ENCODE measurements around the gene FGD2.

The FGD2 gene

GRCh38 chr6:37016995-37017394 is 11.5 kb downstream of the FGD2 start:
- in situ Hi-C loops (cut with MboI; ENCODE audit: low sequenced_read_pairs): loop anchor here (25.0 kb wide), 1 partner anchor 405 kb away; no protein-coding TSS in a partner anchor

- in situ Hi-C loops (cut with MboI; ENCODE audit: low sequenced_read_pairs): loop anchor here (25.0 kb wide), 1 partner anchor 405 kb away; no protein-coding TSS in a partner anchor
Measured at GRCh38 chr6:37017606-37018197, 12.2 kb downstream of the FGD2 start.

GRCh38 chr6:37018198-37019064 is 13.0 kb downstream of the FGD2 start:
- in situ Hi-C loops (cut with MboI; ENCODE audit: low sequenced_read_pairs): loop anchor here (25.0 kb wide), 1 partner anchor 406 kb away; no protein-coding TSS in a partner anchor

- in situ Hi-C loops (cut with MboI; ENCODE audit: low sequenced_read_pairs): loop anchor here (25.0 kb wide), 1 partner anchor 407 kb away; no protein-coding TSS in a partner anchor
Measured at GRCh38 chr6:37019065-37019450, 13.6 kb downstream of the FGD2 start.

GRCh38 chr6:37020381-37020780 is 14.9 kb downstream of the FGD2 start:
- in situ Hi-C loops (cut with MboI; ENCODE audit: low sequenced_read_pairs): loop anchor here (10.0 to 25.0 kb wide), 2 partner anchors 184 to 408 kb away; no protein-coding TSS in a partner anchor

- in situ Hi-C loops (cut with MboI; ENCODE audit: low sequenced_read_pairs): loop anchor here (10.0 to 25.0 kb wide), 2 partner anchors 184 to 409 kb away; no protein-coding TSS in a partner anchor
Measured at GRCh38 chr6:37020812-37021211, 15.4 kb downstream of the FGD2 start.

- in situ Hi-C loops (cut with MboI; ENCODE audit: low sequenced_read_pairs): loop anchor here (10.0 to 25.0 kb wide), 2 partner anchors 183 to 409 kb away; no protein-coding TSS in a partner anchor
Measured at GRCh38 chr6:37021356-37022129, 16.1 kb downstream of the FGD2 start.

GRCh38 chr6:37022135-37022863 is 16.8 kb downstream of the FGD2 start:
- in situ Hi-C loops (cut with MboI; ENCODE audit: low sequenced_read_pairs): loop anchor here (10.0 to 25.0 kb wide), 2 partner anchors 183 to 410 kb away; no protein-coding TSS in a partner anchor

GRCh38 chr6:37024656-37025337 is 19.3 kb downstream of the FGD2 start:
- in situ Hi-C loops (cut with MboI; ENCODE audit: low sequenced_read_pairs): loop anchor here (10.0 to 25.0 kb wide), 2 partner anchors 180 to 412 kb away; no protein-coding TSS in a partner anchor

- in situ Hi-C loops (cut with MboI; ENCODE audit: low sequenced_read_pairs): loop anchor here (10.0 kb wide), 1 partner anchor 179 kb away; no protein-coding TSS in a partner anchor
Measured at GRCh38 chr6:37025621-37026466, 20.4 kb downstream of the FGD2 start.

- in situ Hi-C loops (cut with MboI; ENCODE audit: low sequenced_read_pairs): loop anchor here (10.0 kb wide), 1 partner anchor 178 kb away; no protein-coding TSS in a partner anchor
Measured at GRCh38 chr6:37027036-37027720, 21.7 kb downstream of the FGD2 start.

- in situ Hi-C loops (cut with MboI; ENCODE audit: low sequenced_read_pairs): loop anchor here (10.0 kb wide), 1 partner anchor 177 kb away; no protein-coding TSS in a partner anchor
Measured at GRCh38 chr6:37027811-37028469, 22.5 kb downstream of the FGD2 start.

- in situ Hi-C loops (cut with MboI; ENCODE audit: low sequenced_read_pairs): loop anchor here (10.0 kb wide), 1 partner anchor 175 kb away; no protein-coding TSS in a partner anchor
Measured at GRCh38 chr6:37029249-37029971, 24.0 kb downstream of the FGD2 start.

GRCh38 chr6:37030599-37030998 is 25.1 kb downstream of the FGD2 start:
- in situ Hi-C loops (cut with MboI; ENCODE audit: low sequenced_read_pairs): no loop called here

- in situ Hi-C loops (cut with MboI; ENCODE audit: low sequenced_read_pairs): no loop called here
Measured at GRCh38 chr6:37032239-37032638, 26.8 kb downstream of the FGD2 start.

GRCh38 chr6:37033255-37033654 is 27.8 kb downstream of the FGD2 start:
- in situ Hi-C loops (cut with MboI; ENCODE audit: low sequenced_read_pairs): no loop called here

All from HL-60/S4 treated with retinoic acid at 250 ng/mL for 4 days and 3 days (cell line).